SK-N-SH (cell line): Measurements from ENCODE around the gene SLC8A1.

Experiments
- EP300 ChIP-seq, 2 experiments: IDR thresholded peaks; 2 replicates each; pipeline versions ENCODE4 v1.4.0 to v1.6.1; 2012; ENCODE audit warnings: borderline replicate concordance in 1 of 2, low read depth in 1 of 2, low read length in 1 of 2
- FOXM1 ChIP-seq: IDR thresholded peaks from 2 replicates; pipeline ENCODE4 v1.4.0; 2012; ENCODE audit warnings: low read depth, mild to moderate bottlenecking
- GABPA ChIP-seq: IDR thresholded peaks from 2 replicates; pipeline ENCODE4 v1.4.0; 2012; ENCODE audit warnings: low read depth, mild to moderate bottlenecking
- JUND ChIP-seq: IDR thresholded peaks from 2 replicates; pipeline ENCODE4 v1.4.0; 2012
- POLR2AphosphoS5 ChIP-seq: IDR thresholded peaks from 2 replicates; pipeline ENCODE4 v1.6.1; 2012; ENCODE audit warnings: low read depth, low read length
- RAD21 ChIP-seq: IDR thresholded peaks from 2 replicates; pipeline ENCODE4 v1.6.1; 2012; ENCODE audit warnings: mild to moderate bottlenecking, low read length
- REST ChIP-seq: IDR thresholded peaks from 2 replicates; pipeline ENCODE4 v1.6.1; 2012; ENCODE audit warnings: mild to moderate bottlenecking, low read depth, low read length, moderate library complexity
- TAF1 ChIP-seq: IDR thresholded peaks from 2 replicates; pipeline ENCODE4 v1.6.1; 2012; ENCODE audit warnings: low read depth, mild to moderate bottlenecking, low read length, moderate library complexity, borderline replicate concordance
- TCF12 ChIP-seq: IDR thresholded peaks from 2 replicates; pipeline ENCODE4 v1.4.0; 2012
- TEAD4 ChIP-seq: IDR thresholded peaks from 2 replicates; pipeline ENCODE4 v1.4.0; 2012; ENCODE audit warnings: mild to moderate bottlenecking, borderline replicate concordance; ENCODE audit not compliant: insufficient read depth
- YY1 ChIP-seq: IDR thresholded peaks from 2 replicates; pipeline ENCODE4 v1.4.0; 2012; ENCODE audit warnings: low read depth, mild to moderate bottlenecking
- TF ChIP-seq, protein P1 (sequence below): fragments of 200-600 bp; sonication (generic); IDR thresholded peaks from 2 replicates; pipeline ENCODE4 v1.6.1; 2017; ENCODE audit warnings: antibody characterized with exemption, mild to moderate bottlenecking, moderate library complexity

GRCh38 chr2:40115348-40115747, 336.5 kb downstream of the SLC8A1 start:
- TF ChIP-seq, protein P1, sequence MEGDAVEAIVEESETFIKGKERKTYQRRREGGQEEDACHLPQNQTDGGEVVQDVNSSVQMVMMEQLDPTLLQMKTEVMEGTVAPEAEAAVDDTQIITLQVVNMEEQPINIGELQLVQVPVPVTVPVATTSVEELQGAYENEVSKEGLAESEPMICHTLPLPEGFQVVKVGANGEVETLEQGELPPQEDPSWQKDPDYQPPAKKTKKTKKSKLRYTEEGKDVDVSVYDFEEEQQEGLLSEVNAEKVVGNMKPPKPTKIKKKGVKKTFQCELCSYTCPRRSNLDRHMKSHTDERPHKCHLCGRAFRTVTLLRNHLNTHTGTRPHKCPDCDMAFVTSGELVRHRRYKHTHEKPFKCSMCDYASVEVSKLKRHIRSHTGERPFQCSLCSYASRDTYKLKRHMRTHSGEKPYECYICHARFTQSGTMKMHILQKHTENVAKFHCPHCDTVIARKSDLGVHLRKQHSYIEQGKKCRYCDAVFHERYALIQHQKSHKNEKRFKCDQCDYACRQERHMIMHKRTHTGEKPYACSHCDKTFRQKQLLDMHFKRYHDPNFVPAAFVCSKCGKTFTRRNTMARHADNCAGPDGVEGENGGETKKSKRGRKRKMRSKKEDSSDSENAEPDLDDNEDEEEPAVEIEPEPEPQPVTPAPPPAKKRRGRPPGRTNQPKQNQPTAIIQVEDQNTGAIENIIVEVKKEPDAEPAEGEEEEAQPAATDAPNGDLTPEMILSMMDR, result no peak
- no peak for TF ChIP-seq TCF12
- TF ChIP-seq YY1, result no peak
- no peak for TF ChIP-seq POLR2AphosphoS5
- no peak for TF ChIP-seq TEAD4
- no peak for TF ChIP-seq FOXM1
- TF ChIP-seq EP300 (IDR thresholded peaks at IDR 0.05; ENCODE audit: borderline replicate concordance in 1 of 2, low read depth in 1 of 2, low read length in 1 of 2), result no peak
- TF ChIP-seq RAD21, result no peak
- TF ChIP-seq GABPA, result no peak
- no peak for TF ChIP-seq REST
- no peak for TF ChIP-seq JUND
- TF ChIP-seq TAF1, result no peak
